T47D (cell line): ENCODE measurements around the gene MRPL27.
"Not testable (repeated sequence)": the region's sequence is repeated elsewhere in the genome, so short reads cannot be mapped to it uniquely, and the experiment has no call there.

ENCODE experiments used
- DNase-seq, 2 experiments: peaks; one replicate each; pipeline versions ENCODE4 v3.0.0 to v3.0.0-alpha.2; 2011 to 2012; ENCODE audit warnings: low read depth in 1 of 2, low spot score in 1 of 2
- JUND ChIP-seq: IDR thresholded peaks from 2 replicates; pipeline ENCODE4 v1.6.1; 2012; ENCODE audit warnings: low read depth
- in situ Hi-C: cut with HindIII; loops from 2 replicates; pipeline ENCODE4 v1.10.0; 2016; ENCODE audit warnings: low sequenced_read_pairs, low pct_unique_long_range_greater_than_20kb

Gene MRPL27

GRCh38 chr17:50372758-50373556 lies at the start of gene MRPL27, which contains the start of gene EME1:
Gene MRPL27, minus strand, starts transcription at chr17:50373184. Its CDS starts 14 bp downstream, at chr17:50373170.
Gene EME1, plus strand, starts transcription at chr17:50373229. Its CDS starts 1,980 bp downstream, at chr17:50375209.
- in situ Hi-C loops: no loop called here

DNA sequence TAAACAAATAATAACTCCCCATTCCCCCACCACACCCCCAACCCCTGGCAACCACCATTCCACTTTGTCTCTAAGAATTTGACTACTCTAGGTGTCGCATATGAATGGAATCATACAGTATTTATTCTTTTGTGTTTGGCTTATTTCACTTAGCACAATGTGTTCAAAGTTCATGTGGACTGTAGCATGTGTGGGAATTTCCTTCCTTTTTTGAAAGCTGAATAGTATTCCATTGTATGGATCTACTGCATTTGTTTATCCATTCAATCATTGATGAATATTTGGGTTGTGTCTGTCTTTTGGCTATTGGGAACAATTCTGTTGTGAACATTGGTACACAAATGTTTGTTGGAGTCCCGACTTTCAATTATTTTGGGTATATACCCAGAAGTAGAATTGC lies 49.8 kb upstream of the MRPL27 start:
- in situ Hi-C loops: no loop called here
- TF ChIP-seq JUND: no peak
- DNase-seq: no peak

More at GRCh38 chr17:50372758-50373556, at the start of gene MRPL27, which contains the start of gene EME1:
- TF ChIP-seq JUND: no peak
- DNase-seq: peak; percentile 92 to 96

- DNase-seq: no peak
- TF ChIP-seq JUND: no peak
- in situ Hi-C loops: no loop called here
Observed at GRCh38 chr17:50421308-50422051, 48.5 kb upstream of the MRPL27 start.

GRCh38 chr17:50420419-50421112 lies 47.6 kb upstream of the MRPL27 start:
- TF ChIP-seq JUND: no peak
- in situ Hi-C loops: no loop called here
- no peak for DNase-seq

- in situ Hi-C loops, DNase-seq: not testable (repeated sequence)
Observed at GRCh38 chr17:50419577-50419976, 46.6 kb upstream of the MRPL27 start.

DNA sequence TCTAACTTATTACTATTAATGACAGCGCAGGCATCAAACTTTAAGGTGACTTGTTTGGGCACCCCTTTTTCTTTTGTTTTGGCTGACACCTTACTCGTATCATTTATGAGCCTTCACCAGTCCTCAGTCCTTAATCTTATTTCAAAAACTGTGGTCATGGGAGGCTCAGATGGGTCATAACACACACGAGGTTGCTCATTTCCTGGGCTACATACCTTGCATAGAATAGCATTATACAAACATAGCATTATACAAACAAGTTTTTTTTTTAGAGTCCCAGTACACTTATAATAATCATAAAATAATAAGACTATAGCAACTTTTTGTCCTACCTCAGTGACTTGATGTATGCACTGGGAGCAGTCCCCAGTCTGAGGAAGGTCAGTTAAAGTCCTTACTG lies 41.8 kb upstream of the MRPL27 start:
- DNase-seq: no peak
- in situ Hi-C loops: no loop called here
- no peak for TF ChIP-seq JUND

- in situ Hi-C loops: no loop called here
- no peak for TF ChIP-seq JUND
- no peak for DNase-seq
Observed at GRCh38 chr17:50412188-50412732, 39.3 kb upstream of the MRPL27 start.

DNA sequence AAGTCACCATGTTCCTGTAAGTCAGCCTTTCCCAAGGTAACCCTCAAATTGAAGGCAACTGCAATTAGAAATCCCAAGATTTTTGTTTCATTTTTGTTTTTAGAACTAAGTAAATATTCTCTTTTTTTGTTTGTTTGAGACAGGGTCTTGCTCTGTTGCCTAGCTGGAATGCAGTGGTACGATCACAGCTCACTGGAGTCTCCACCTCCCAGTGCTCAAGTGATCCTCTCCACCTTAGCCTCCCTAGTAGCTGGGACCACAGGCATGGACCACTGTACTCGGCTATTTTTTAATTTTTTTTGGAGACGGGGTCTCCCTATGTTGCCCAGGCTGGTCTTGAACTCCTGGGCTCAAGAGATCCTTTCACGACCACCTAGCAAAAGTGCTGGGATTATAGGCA lies 34.9 kb upstream of the MRPL27 start:
- no peak for TF ChIP-seq JUND
- no peak for DNase-seq
- in situ Hi-C loops: no loop called here

DNA sequence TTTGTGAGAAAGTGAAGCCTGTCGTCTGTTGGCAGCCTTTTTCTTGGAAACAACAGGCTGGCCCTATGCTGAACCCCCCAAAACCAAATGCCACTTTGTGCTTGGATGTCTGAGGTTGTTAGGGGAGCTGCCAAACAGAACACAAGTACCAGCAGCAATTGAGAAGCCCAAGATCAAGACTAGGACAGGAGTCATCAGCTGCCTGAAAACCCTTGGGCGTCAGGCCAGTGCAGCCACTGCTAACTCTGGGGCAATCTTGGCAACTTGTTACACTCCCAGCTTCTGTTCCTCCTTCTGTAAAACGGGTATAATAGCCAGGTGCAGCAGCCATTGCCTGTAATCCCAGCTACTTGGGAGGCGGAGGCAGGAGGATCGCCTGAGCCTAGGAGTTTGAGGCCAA lies 33.6 kb upstream of the MRPL27 start:
- no peak for TF ChIP-seq JUND
- DNase-seq: no peak
- in situ Hi-C loops: no loop called here

GRCh38 chr17:50405351-50405750 lies 32.4 kb upstream of the MRPL27 start:
- DNase-seq, in situ Hi-C loops: not testable (repeated sequence)

GRCh38 chr17:50399591-50399990 lies 26.6 kb upstream of the MRPL27 start:
- DNase-seq, in situ Hi-C loops: not testable (repeated sequence)

GRCh38 chr17:50398672-50399071 lies 25.7 kb upstream of the MRPL27 start:
- DNase-seq, in situ Hi-C loops: not testable (repeated sequence)

GRCh38 chr17:50397919-50398285 lies 24.9 kb upstream of the MRPL27 start:
- in situ Hi-C loops: no loop called here
- no peak for DNase-seq
- no peak for TF ChIP-seq JUND
